HepG2 (cell line): Measurements from ENCODE around the gene TTC39C. TPM values are rescaled to one million over a fixed set of nuclear protein-coding genes. Genes with fewer than 3 reads are reported as not detected.

Experiments
- ATAC-seq: fragments of 200-7000 bp; cut with Tn5 transposase; 3 replicates; pipeline ENCODE4 v1.9.1; 2020; ENCODE audit warnings: mild to moderate bottlenecking, moderate library complexity
- BruUV-seq: library from RNA; stranded (reverse); fragments of 400-500 nt; replicated peaks from 2 replicates; lab custom pipeline; 2021; lab: Mats Ljungman, UMichigan
- CTCF ChIA-PET: fragments of 300-600 bp; formaldehyde crosslinking; extraction: SDS; loops from one replicate; lab custom pipeline; 2021; ENCODE audit warnings: low total read pairs, inconsistent platforms, low intra/inter-chr PET ratio; lab: Yijun Ruan, JAX
- POLR2A ChIA-PET: fragments of 350-600 bp; sonication (Branson Sonifier 250); formaldehyde crosslinking; loops from one replicate; lab custom pipeline; 2020; ENCODE audit warnings: antibody characterized with exemption, inconsistent platforms; lab: Yijun Ruan, JAX
- DNase-seq: peaks from one replicate; pipeline ENCODE4 v3.0.0-alpha.2; 2015; ENCODE audit warnings: low spot score
- FAIRE-seq: peaks from 3 replicates; lab custom pipeline; 2011; peaks lifted over from hg19 to GRCh38; lab: Jason Lieb, UNC
- H2AFZ ChIP-seq: one replicate; pipeline ENCODE4 v1.6.1; 2011; ENCODE audit warnings: low read length, inconsistent platforms
- H3K27ac ChIP-seq: fragments of 300-600 bp; 3 replicates; pipeline ENCODE4 v1.8.0; 2011; ENCODE audit warnings: mixed run types, mild to moderate bottlenecking, mixed read lengths, low read length, inconsistent platforms; ENCODE audit not compliant: insufficient read depth; ENCODE audit errors: extremely low read length
- H3K27me3 ChIP-seq, 2 experiments: fragments of 200-600 bp in 1 of 2; 2 replicates in 1 of 2; 3 replicates in 1 of 2; pipeline versions ENCODE4 v1.6.0 to v1.8.0; 2011; ENCODE audit warnings: low read length in 2 of 2, mild to moderate bottlenecking in 2 of 2, moderate library complexity in 2 of 2, inconsistent platforms in 1 of 2; ENCODE audit not compliant: insufficient read depth in 2 of 2, control insufficient read depth in 1 of 2
- H3K36me3 ChIP-seq, 2 experiments: fragments of 200-600 bp in 1 of 2; replicated peaks in 1 of 2; 2 replicates in 1 of 2; 3 replicates in 1 of 2; pipeline versions ENCODE4 v1.5.1 to v1.8.0; 2011; ENCODE audit warnings: low read length in 2 of 2, inconsistent platforms in 1 of 2; ENCODE audit not compliant: insufficient read depth in 2 of 2, control insufficient read depth in 1 of 2
- H3K4me1 ChIP-seq: 2 replicates; pipeline ENCODE4 v1.5.1; 2012; ENCODE audit warnings: low read length, inconsistent platforms; ENCODE audit not compliant: insufficient read depth
- H3K4me2 ChIP-seq: 2 replicates; pipeline ENCODE4 v1.6.0; 2011; ENCODE audit warnings: low read depth, low read length, inconsistent platforms
- H3K4me3 ChIP-seq, 3 experiments: fragments of 200-600 bp in 1 of 3; sonication (generic), shearing (Covaris generic) in 1 of 3; replicated peaks in 1 of 3; 2 replicates each; pipeline ENCODE4 v1.5.1; 2011 to 2016; ENCODE audit warnings: low read length in 3 of 3, inconsistent platforms in 2 of 3, low read depth in 2 of 3, mild to moderate bottlenecking in 2 of 3, control low read depth in 1 of 3, mixed read lengths in 1 of 3; ENCODE audit not compliant: insufficient read depth in 1 of 3
- H3K79me2 ChIP-seq: one replicate; pipeline ENCODE4 v1.6.1; 2011; ENCODE audit warnings: low read length, inconsistent platforms; ENCODE audit not compliant: insufficient read depth
- H3K9ac ChIP-seq: 2 replicates; pipeline ENCODE4 v1.6.0; 2011; ENCODE audit warnings: mild to moderate bottlenecking, low read depth, low read length, inconsistent platforms; ENCODE audit not compliant: insufficient read depth
- H3K9me3 ChIP-seq: 2 replicates; pipeline ENCODE4 v1.5.1; 2012; ENCODE audit warnings: mild to moderate bottlenecking, low read length
- H4K20me1 ChIP-seq: 2 replicates; pipeline ENCODE4 v1.6.0; 2011; ENCODE audit warnings: inconsistent platforms, mild to moderate bottlenecking, low read length, moderate library complexity; ENCODE audit not compliant: insufficient read depth
- BCLAF1 ChIP-seq: fragments of 450-650 bp; IDR thresholded peaks from 2 replicates; pipeline ENCODE4 v1.6.1; 2017; ENCODE audit warnings: mild to moderate bottlenecking
- CSRNP2 ChIP-seq: sonication (generic); formaldehyde crosslinking; conservative IDR thresholded peaks from 2 replicates; pipeline ENCODE4 v1.8.0; 2022; ENCODE audit warnings: low read depth, missing genetic modification reagents
- SP140L ChIP-seq: sonication (generic); formaldehyde crosslinking; IDR thresholded peaks from 2 replicates; pipeline ENCODE4 v1.4.0; 2020; ENCODE audit warnings: missing genetic modification reagents, borderline replicate concordance
- THAP8 ChIP-seq: sonication (generic); formaldehyde crosslinking; IDR thresholded peaks from 2 replicates; pipeline ENCODE4 v1.5.1; 2020; ENCODE audit warnings: missing genetic modification reagents, mild to moderate bottlenecking, borderline replicate concordance
- ZNF230 ChIP-seq: sonication (generic); formaldehyde crosslinking; IDR thresholded peaks from 2 replicates; pipeline ENCODE4 v1.4.0; 2020; ENCODE audit warnings: mild to moderate bottlenecking, missing genetic modification reagents
- ZNF256 ChIP-seq: sonication (generic); formaldehyde crosslinking; conservative IDR thresholded peaks from 2 replicates; pipeline ENCODE4 v1.4.0; 2020; ENCODE audit warnings: missing genetic modification reagents
- ZNF318 ChIP-seq: sonication (generic); formaldehyde crosslinking; IDR thresholded peaks from 2 replicates; pipeline ENCODE4 v1.4.0; 2020; ENCODE audit warnings: mild to moderate bottlenecking, missing genetic modification reagents
- ZNF644 ChIP-seq: IDR thresholded peaks from 2 replicates; pipeline ENCODE4 v1.6.1; 2016; ENCODE audit warnings: low read depth
- ZSCAN30 ChIP-seq: sonication (generic); formaldehyde crosslinking; IDR thresholded peaks from 2 replicates; pipeline ENCODE4 v1.5.0; 2020; ENCODE audit warnings: mild to moderate bottlenecking, missing genetic modification reagents
- WGBS: methylation state at CpG from one replicate; pipeline ENCODE4 v1.1.6; 2017; ENCODE audit warnings: low lambda C conversion rate; 5-methylcytosine and 5-hydroxymethylcytosine counted together
- in situ Hi-C: cut with HindIII; loops from 2 replicates; pipeline ENCODE4 v1.10.0; 2017; ENCODE audit warnings: low pct_unique_long_range_greater_than_20kb; ENCODE audit not compliant: extremely low pct_ligation_motif_present
- intact Hi-C: fragments of 100-400 bp; cut with micrococcal nuclease; formaldehyde crosslinking; loops from one replicate; pipeline ENCODE4 v1.10.0; 2022; ENCODE audit not compliant: unreplicated experiment
- polyA plus RNA-seq, 8 experiments: library from polyadenylated mRNA; depleted of rRNA in 3 of 8; stranded (reverse) in 7 of 8; unstranded in 1 of 8; fragments of >200 nt; fragmentation: Illumina TruSeq in 4 of 8; extraction: Trizol in 4 of 8; gene quantifications; 2 replicates each; pipeline versions ENCODE4 v1.2.1 to v1.2.3, GENCODE V29; 2011 to 2016; ENCODE audit warnings: low read depth in 4 of 8, missing spikeins in 1 of 8, mixed read lengths in 1 of 8; ENCODE audit not compliant: insufficient read depth in 1 of 8
- total RNA-seq, 5 experiments: library from RNA; depleted of rRNA; stranded (reverse); fragments of >200 nt; fragmentation: Illumina TruSeq; extraction: Trizol; gene quantifications; 2 replicates each; pipeline ENCODE4 v1.2.3, GENCODE V29; 2016; ENCODE audit warnings: low read depth in 1 of 5

The TTC39C gene
- total and polyA plus RNA-seq, 2 of the 13 experiments (the other 11 are each of a cell fraction or from before 2014, with no cell fraction given): 19.1 to 25.9 TPM

GRCh38 chr18:24003903-24004640, 10.5 kb upstream of the TTC39C start:
- CTCF ChIA-PET: no interaction called here
- in situ Hi-C loops: no loop called here
- no peak overlapping the region for H2AFZ ChIP-seq
- FAIRE-seq (no peak), DNase-seq (no peak), ATAC-seq (no peak)
- no peak overlapping the region for H3K27ac ChIP-seq
- no peaks in the 10 kb centered on the region for H3K9me3 ChIP-seq
- H3K4me3 ChIP-seq: no peak overlapping the region
- 0 out of 5 replicates have a peak, but pooled peaks cover 0 to 1% of the 10 kb centered on the region in 2 experiments for H3K27me3 ChIP-seq
- no peaks in the 10 kb centered on the region for H4K20me1 ChIP-seq
- H3K9ac ChIP-seq: no peak overlapping the region
- H3K4me2 ChIP-seq: no peak overlapping the region
- intact Hi-C loops: no loop called here
- POLR2A ChIA-PET: no interaction called here
- H3K79me2 ChIP-seq: no peaks in the 10 kb centered on the region
- H3K36me3 ChIP-seq: no peaks in the 10 kb centered on the region
- no TSS peak for BruUV-seq
- peaks cover 14% of the 10 kb centered on the region for H3K4me1 ChIP-seq
- 13% methylated on average over 2 of the region's 2 CpGs for WGBS
- TF ChIP-seq ZNF318 (CRISPR knock-in tag) (no peak), ZNF256 (CRISPR knock-in tag) (no peak), SP140L (no peak), ZNF644 (CRISPR knock-in tag) (no peak), CSRNP2 (no peak), ZNF230 (CRISPR knock-in tag) (no peak), BCLAF1 (no peak), THAP8 (CRISPR knock-in tag) (no peak), ZSCAN30 (CRISPR knock-in tag) (no peak)
